H9 (cell line): ENCODE data around the gene CPD. TPM values are rescaled to one million over a fixed set of nuclear protein-coding genes. Genes with fewer than 3 reads are reported as not detected.
"Not testable (repeated sequence)": the region's sequence is repeated elsewhere in the genome, so short reads cannot be mapped to it uniquely, and the experiment has no call there.

ENCODE experiments used
- DNase-seq: peaks from one replicate; pipeline ENCODE4 v3.0.0-alpha.2; 2017
- H2AFZ ChIP-seq: one replicate; pipeline ENCODE4 v1.6.1; 2013; ENCODE audit warnings: mild to moderate bottlenecking, low read length, control low read depth, moderate library complexity
- H2AK5ac ChIP-seq: 2 replicates; pipeline ENCODE4 v1.6.1; 2013; ENCODE audit warnings: low read length, control low read depth, mixed read lengths; ENCODE audit not compliant: insufficient read length
- H2BK120ac ChIP-seq: one replicate; pipeline ENCODE4 v1.6.1; 2013; ENCODE audit warnings: low read depth, mild to moderate bottlenecking, low read length, control low read depth, inconsistent platforms; ENCODE audit not compliant: poor library complexity, severe bottlenecking
- H2BK12ac ChIP-seq: 2 replicates; pipeline ENCODE4 v1.6.1; 2013; ENCODE audit warnings: low read length, control low read depth, mixed read lengths, low read depth; ENCODE audit not compliant: insufficient read length
- H2BK15ac ChIP-seq: 2 replicates; pipeline ENCODE4 v1.6.1; 2013; ENCODE audit warnings: low read depth, low read length, control low read depth
- H2BK20ac ChIP-seq: one replicate; pipeline ENCODE4 v1.6.1; 2013; ENCODE audit warnings: low read depth, mild to moderate bottlenecking, low read length, control low read depth, inconsistent platforms; ENCODE audit not compliant: poor library complexity, severe bottlenecking
- H2BK5ac ChIP-seq: 2 replicates; pipeline ENCODE4 v1.6.1; 2013; ENCODE audit warnings: low read length, control low read depth, mixed read lengths; ENCODE audit not compliant: insufficient read length
- H3K14ac ChIP-seq: 2 replicates; pipeline ENCODE4 v1.6.1; 2013; ENCODE audit warnings: low read length, control low read depth; ENCODE audit not compliant: insufficient read depth
- H3K18ac ChIP-seq: 2 replicates; pipeline ENCODE4 v1.6.1; 2013; ENCODE audit warnings: low read depth, mild to moderate bottlenecking, mixed read lengths, low read length, control low read depth; ENCODE audit not compliant: insufficient read length
- H3K23ac ChIP-seq: 2 replicates; pipeline ENCODE4 v1.6.1; 2013; ENCODE audit warnings: low read length, control low read depth, mixed read lengths, low read depth; ENCODE audit not compliant: insufficient read length
- H3K23me2 ChIP-seq: 2 replicates; pipeline ENCODE4 v1.6.1; 2013; ENCODE audit warnings: low read depth, mild to moderate bottlenecking, mixed read lengths, low read length, control low read depth; ENCODE audit not compliant: insufficient read length, poor library complexity, severe bottlenecking
- H3K27ac ChIP-seq: 2 replicates; pipeline ENCODE4 v1.5.1; 2013; ENCODE audit warnings: low read length, control low read depth, mixed read lengths, low read depth; ENCODE audit not compliant: insufficient read length
- H3K27me3 ChIP-seq: 2 replicates; pipeline ENCODE4 v1.6.1; 2013; ENCODE audit warnings: low read length, control low read depth, inconsistent platforms; ENCODE audit not compliant: insufficient read depth
- H3K4ac ChIP-seq: 2 replicates; pipeline ENCODE4 v1.6.1; 2013; ENCODE audit warnings: low read depth, mild to moderate bottlenecking, control low read depth, inconsistent platforms, low read length, moderate library complexity
- H3K4me1 ChIP-seq: 2 replicates; pipeline ENCODE4 v1.6.1; 2013; ENCODE audit warnings: low read length, control low read depth, inconsistent platforms; ENCODE audit not compliant: insufficient read depth
- H3K4me2 ChIP-seq: 2 replicates; pipeline ENCODE4 v1.6.1; 2013; ENCODE audit warnings: low read length, control low read depth, mixed read lengths; ENCODE audit not compliant: insufficient read length, insufficient read depth
- H3K56ac ChIP-seq: 2 replicates; pipeline ENCODE4 v1.6.1; 2013; ENCODE audit warnings: low read depth, mild to moderate bottlenecking, mixed read lengths, low read length, control low read depth; ENCODE audit not compliant: insufficient read length
- H3K79me1 ChIP-seq: 2 replicates; pipeline ENCODE4 v1.6.1; 2013; ENCODE audit warnings: low read depth, mild to moderate bottlenecking, moderate library complexity, low read length, control low read depth, inconsistent platforms; ENCODE audit not compliant: insufficient read depth, poor library complexity, severe bottlenecking
- H3K79me2 ChIP-seq: 2 replicates; pipeline ENCODE4 v1.6.1; 2013; ENCODE audit warnings: low read length, control low read depth, inconsistent platforms; ENCODE audit not compliant: insufficient read depth
- H3K9ac ChIP-seq: 2 replicates; pipeline ENCODE4 v1.6.1; 2013; ENCODE audit warnings: low read length, control low read depth, mixed read lengths; ENCODE audit not compliant: insufficient read length; ENCODE audit errors: extremely low read depth
- H3K9me3 ChIP-seq: one replicate; pipeline ENCODE4 v1.6.1; 2013; ENCODE audit warnings: low read depth, low read length, inconsistent platforms; ENCODE audit not compliant: control insufficient read depth
- H3T11ph ChIP-seq: one replicate; pipeline ENCODE4 v1.6.1; 2013; ENCODE audit warnings: mild to moderate bottlenecking, low read length, control low read depth, inconsistent platforms
- H4K20me1 ChIP-seq: one replicate; pipeline ENCODE4 v1.6.1; 2013; ENCODE audit not compliant: control insufficient read depth, insufficient read length, insufficient read depth
- H4K5ac ChIP-seq: 2 replicates; pipeline ENCODE4 v1.6.1; 2013; ENCODE audit warnings: low read depth, mild to moderate bottlenecking, mixed read lengths, low read length, control low read depth; ENCODE audit not compliant: insufficient read length
- H4K8ac ChIP-seq: replicated peaks from 2 replicates; pipeline ENCODE4 v1.6.1; 2013; ENCODE audit warnings: low read length, control low read depth, mixed read lengths, low read depth; ENCODE audit not compliant: insufficient read length
- H4K91ac ChIP-seq: 2 replicates; pipeline ENCODE4 v1.6.1; 2013; ENCODE audit warnings: low read depth, mild to moderate bottlenecking, moderate library complexity, mixed read lengths, low read length, control low read depth; ENCODE audit not compliant: insufficient read length
- H3K27ac Mint-ChIP-seq, 3 experiments: 2 replicates in 2 of 3; 3 replicates in 1 of 3; pipeline ENCODE4 v1.8.0; 2020 to 2021; ENCODE audit warnings: mixed read lengths in 3 of 3, mild to moderate bottlenecking in 1 of 3, moderate library complexity in 1 of 3
- H3K27me3 Mint-ChIP-seq: 2 replicates; pipeline ENCODE4 v1.8.0; 2021; ENCODE audit warnings: low read depth, mild to moderate bottlenecking, moderate library complexity, mixed read lengths
- H3K36me3 Mint-ChIP-seq, 3 experiments: 2 replicates in 2 of 3; 3 replicates in 1 of 3; pipeline ENCODE4 v1.8.0; 2020 to 2021; ENCODE audit warnings: low read depth in 3 of 3, mixed read lengths in 3 of 3; ENCODE audit not compliant: insufficient read depth in 1 of 3
- H3K4me1 Mint-ChIP-seq, 2 experiments: 2 replicates each; pipeline ENCODE4 v1.8.0; 2020; ENCODE audit warnings: mixed read lengths in 2 of 2
- H3K4me3 Mint-ChIP-seq, 2 experiments: 2 replicates in 1 of 2; 3 replicates in 1 of 2; pipeline ENCODE4 v1.8.0; 2020 to 2021; ENCODE audit warnings: mild to moderate bottlenecking in 2 of 2, mixed read lengths in 2 of 2, moderate library complexity in 1 of 2
- H3K9me3 Mint-ChIP-seq, 2 experiments: 2 replicates in 1 of 2; 3 replicates in 1 of 2; pipeline ENCODE4 v1.8.0; 2020; ENCODE audit warnings: mild to moderate bottlenecking in 2 of 2, mixed read lengths in 2 of 2, moderate library complexity in 1 of 2
- CTCF ChIP-seq: fragments of 200-600 bp; sonication (generic); conservative IDR thresholded peaks from 3 replicates; pipeline ENCODE4 v1.8.0; 2021; ENCODE audit warnings: antibody characterized with exemption, mild to moderate bottlenecking
- WGBS: extraction: QIAGEN DNeasy Blood & Tissue Kit; methylation state at CpG from one replicate; pipeline ENCODE4 v1.1.7; 2013; ENCODE audit warnings: missing lambda C conversion rate, low lambda C conversion rate, mixed read lengths; ENCODE audit not compliant: insufficient read length; ENCODE audit errors: extremely low coverage; 5-methylcytosine and 5-hydroxymethylcytosine counted together
- total RNA-seq: library from RNA; stranded (reverse); gene quantifications from 2 replicates; pipeline ENCODE4 v1.2.1, GENCODE V29; 2021

The CPD gene
- total RNA-seq, 1 experiment from 2014 or later, result 47.0 TPM

GRCh38 chr17:30443721-30444120 is 65.0 kb downstream of the CPD start:
- H3K27ac Mint-ChIP-seq, result no peak overlapping the region
- H3K9ac ChIP-seq, result no peak overlapping the region
- H3K23ac ChIP-seq, result no peak overlapping the region
- H4K20me1 ChIP-seq, result no peaks in the 10 kb centered on the region
- no peak for TF ChIP-seq CTCF
- no peak for DNase-seq
- H2BK12ac ChIP-seq, result no peak overlapping the region
- no peak overlapping the region for H3K4me2 ChIP-seq
- H3K9me3 ChIP-seq, result no peaks in the 10 kb centered on the region
- no peak overlapping the region for H3K56ac ChIP-seq
- no peaks in the 10 kb centered on the region for H3K4me1 ChIP-seq
- H3K23me2 ChIP-seq, result no peaks in the 10 kb centered on the region
- no peaks in the 10 kb centered on the region for H3K79me1 ChIP-seq
- H4K5ac ChIP-seq, result no peak overlapping the region
- no peaks in the 10 kb centered on the region for H3K4me1 Mint-ChIP-seq
- no peak overlapping the region for H2BK120ac ChIP-seq
- H3K18ac ChIP-seq, result no peak overlapping the region
- no peak overlapping the region for H2BK20ac ChIP-seq
- no peak overlapping the region for H2AK5ac ChIP-seq
- no peak overlapping the region for H3T11ph ChIP-seq
- no peak overlapping the region for H3K14ac ChIP-seq
- no peak overlapping the region for H2AFZ ChIP-seq
- H3K79me2 ChIP-seq, result no peaks in the 10 kb centered on the region
- no peaks in the 10 kb centered on the region for H3K27me3 Mint-ChIP-seq
- H3K4me3 Mint-ChIP-seq, result no peak overlapping the region
- H3K27ac ChIP-seq, result no peak overlapping the region
- H3K36me3 Mint-ChIP-seq, result peaks cover 0 to 27% (median 21%) of the 10 kb centered on the region in 3 experiments; a peak in 6 of 7 replicates
- WGBS, result no CpG with 5 or more reads among the region's 6 CpGs
- no peak overlapping the region for H2BK5ac ChIP-seq
- H2BK15ac ChIP-seq, result no peak overlapping the region
- H3K4ac ChIP-seq, result no peak overlapping the region
- no peak overlapping the region for H4K91ac ChIP-seq
- no peaks in the 10 kb centered on the region for H3K9me3 Mint-ChIP-seq
- no peaks in the 10 kb centered on the region for H3K27me3 ChIP-seq
- no peak overlapping the region for H4K8ac ChIP-seq

DNA sequence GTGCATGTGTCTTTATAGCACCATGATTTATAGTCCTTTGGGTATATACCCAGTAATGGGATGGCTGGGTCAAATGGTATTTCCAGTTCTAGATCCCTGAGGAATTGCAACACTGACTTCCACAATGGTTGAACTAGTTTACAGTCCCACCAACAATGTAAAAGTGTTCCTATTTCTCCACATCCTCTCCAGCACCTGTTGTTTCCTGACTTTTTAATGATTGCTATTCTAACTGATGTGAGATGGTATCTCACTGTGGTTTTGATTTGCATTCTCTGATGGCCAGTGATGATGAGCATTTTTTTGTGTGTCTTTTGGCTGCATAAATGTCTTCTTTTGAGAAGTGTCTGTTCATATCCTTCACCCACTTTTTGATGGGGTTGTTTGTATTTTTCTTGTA is 67.9 kb downstream of the CPD start:
- H3K27ac ChIP-seq, H3K79me2 ChIP-seq, H3K9me3 ChIP-seq, H4K5ac ChIP-seq, H3K14ac ChIP-seq, H3K23me2 ChIP-seq, H3K9ac ChIP-seq, H2BK20ac ChIP-seq, H2BK15ac ChIP-seq, H3K4me1 ChIP-seq, H4K91ac ChIP-seq, H3K4me3 Mint-ChIP-seq, H3K27me3 Mint-ChIP-seq, H3K4me2 ChIP-seq, H2BK120ac ChIP-seq, H3K4ac ChIP-seq, H3K18ac ChIP-seq, DNase-seq, H3K23ac ChIP-seq, H4K8ac ChIP-seq, H3T11ph ChIP-seq, H3K27ac Mint-ChIP-seq, H3K56ac ChIP-seq, H3K27me3 ChIP-seq, H3K4me1 Mint-ChIP-seq, H2BK5ac ChIP-seq, H4K20me1 ChIP-seq, H3K9me3 Mint-ChIP-seq, H2AK5ac ChIP-seq, H2BK12ac ChIP-seq, H2AFZ ChIP-seq, H3K79me1 ChIP-seq: not testable (repeated sequence)
- H3K36me3 Mint-ChIP-seq, result peaks cover 0 to 30% (median 24%) of the 10 kb centered on the region in 3 experiments; a peak in 6 of 7 replicates
